Vagina (tissue), 2 donors: ENCODE data around the gene ERN1.

Experiments used
- POLR2A ChIP-seq, 2 donors: fragments of 450-650 bp; IDR thresholded peaks; one replicate each; pipeline ENCODE4 v1.6.1; 2017; ENCODE audit warnings: antibody characterized with exemption in 2 of 2, mild to moderate bottlenecking in 2 of 2, moderate library complexity in 2 of 2
- POLR2AphosphoS5 ChIP-seq, 2 donors: sonication (generic); formaldehyde crosslinking; IDR thresholded peaks; one replicate each; pipeline ENCODE4 v1.9.0; 2017; ENCODE audit warnings: antibody characterized with exemption in 2 of 2, mild to moderate bottlenecking in 2 of 2, low read depth in 1 of 2; ENCODE audit not compliant: insufficient read depth in 1 of 2
- TF ChIP-seq, protein P1 (sequence below), 3 experiments: fragments of 450-650 bp in 2 of 3; fragments of 200-600 bp in 1 of 3; sonication (generic) in 1 of 3; IDR thresholded peaks; one replicate each; pipeline ENCODE4 v1.5.1; 2017 to 2019; ENCODE audit warnings: antibody characterized with exemption in 3 of 3, mild to moderate bottlenecking in 2 of 3, moderate library complexity in 2 of 3

DNA sequence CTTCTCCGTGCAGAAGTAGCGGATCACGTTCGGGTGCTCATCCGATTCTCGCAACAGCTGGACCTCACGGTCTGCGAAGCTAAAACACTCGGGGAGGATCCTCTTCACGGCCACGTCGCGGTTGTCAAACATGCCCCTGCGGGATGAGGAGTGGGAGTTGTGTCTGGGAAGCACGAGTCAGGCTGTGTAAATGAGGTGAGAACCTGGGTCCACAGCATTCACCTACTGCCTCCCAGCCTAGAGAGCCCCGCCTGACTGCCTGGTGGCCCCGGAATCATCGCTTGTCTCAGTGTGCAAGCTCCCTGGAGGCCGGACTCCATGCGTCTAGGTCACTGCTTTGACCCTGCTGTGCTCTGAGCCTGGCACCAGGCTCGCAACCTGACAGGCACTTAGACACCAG lies 75.6 kb downstream of the ERN1 start:
- TF ChIP-seq, protein P1, sequence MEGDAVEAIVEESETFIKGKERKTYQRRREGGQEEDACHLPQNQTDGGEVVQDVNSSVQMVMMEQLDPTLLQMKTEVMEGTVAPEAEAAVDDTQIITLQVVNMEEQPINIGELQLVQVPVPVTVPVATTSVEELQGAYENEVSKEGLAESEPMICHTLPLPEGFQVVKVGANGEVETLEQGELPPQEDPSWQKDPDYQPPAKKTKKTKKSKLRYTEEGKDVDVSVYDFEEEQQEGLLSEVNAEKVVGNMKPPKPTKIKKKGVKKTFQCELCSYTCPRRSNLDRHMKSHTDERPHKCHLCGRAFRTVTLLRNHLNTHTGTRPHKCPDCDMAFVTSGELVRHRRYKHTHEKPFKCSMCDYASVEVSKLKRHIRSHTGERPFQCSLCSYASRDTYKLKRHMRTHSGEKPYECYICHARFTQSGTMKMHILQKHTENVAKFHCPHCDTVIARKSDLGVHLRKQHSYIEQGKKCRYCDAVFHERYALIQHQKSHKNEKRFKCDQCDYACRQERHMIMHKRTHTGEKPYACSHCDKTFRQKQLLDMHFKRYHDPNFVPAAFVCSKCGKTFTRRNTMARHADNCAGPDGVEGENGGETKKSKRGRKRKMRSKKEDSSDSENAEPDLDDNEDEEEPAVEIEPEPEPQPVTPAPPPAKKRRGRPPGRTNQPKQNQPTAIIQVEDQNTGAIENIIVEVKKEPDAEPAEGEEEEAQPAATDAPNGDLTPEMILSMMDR (IDR thresholded peaks at IDR 0.05) = no peak
- no peak for TF ChIP-seq POLR2A (IDR thresholded peaks at IDR 0.05)
- no peak for TF ChIP-seq POLR2AphosphoS5 (IDR thresholded peaks at IDR 0.05; ENCODE audit: insufficient read depth in 1 of 2, low read depth in 1 of 2)
